Measurements from ENCODE around the gene WDR38.

DNA sequence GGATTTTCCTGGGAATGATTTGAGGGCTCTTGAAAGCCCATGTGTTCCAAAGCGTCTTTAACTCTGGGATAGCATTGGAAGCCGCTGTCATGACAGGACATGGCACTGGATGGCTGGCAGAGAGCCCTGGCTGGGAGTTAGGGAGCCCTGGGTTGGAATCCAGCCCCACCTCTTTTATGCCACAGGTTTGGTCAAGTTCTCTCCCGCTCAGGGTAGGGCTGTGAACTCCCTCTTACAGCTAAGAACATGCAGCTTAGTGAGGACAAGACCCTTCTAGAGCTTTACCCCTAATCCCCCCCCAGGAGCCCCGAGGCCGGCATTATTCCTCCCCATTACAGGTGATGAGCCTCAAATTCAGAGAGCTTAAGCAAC is 39.1 kb upstream of the WDR38 start:
- TF ChIP-seq, protein P1, sequence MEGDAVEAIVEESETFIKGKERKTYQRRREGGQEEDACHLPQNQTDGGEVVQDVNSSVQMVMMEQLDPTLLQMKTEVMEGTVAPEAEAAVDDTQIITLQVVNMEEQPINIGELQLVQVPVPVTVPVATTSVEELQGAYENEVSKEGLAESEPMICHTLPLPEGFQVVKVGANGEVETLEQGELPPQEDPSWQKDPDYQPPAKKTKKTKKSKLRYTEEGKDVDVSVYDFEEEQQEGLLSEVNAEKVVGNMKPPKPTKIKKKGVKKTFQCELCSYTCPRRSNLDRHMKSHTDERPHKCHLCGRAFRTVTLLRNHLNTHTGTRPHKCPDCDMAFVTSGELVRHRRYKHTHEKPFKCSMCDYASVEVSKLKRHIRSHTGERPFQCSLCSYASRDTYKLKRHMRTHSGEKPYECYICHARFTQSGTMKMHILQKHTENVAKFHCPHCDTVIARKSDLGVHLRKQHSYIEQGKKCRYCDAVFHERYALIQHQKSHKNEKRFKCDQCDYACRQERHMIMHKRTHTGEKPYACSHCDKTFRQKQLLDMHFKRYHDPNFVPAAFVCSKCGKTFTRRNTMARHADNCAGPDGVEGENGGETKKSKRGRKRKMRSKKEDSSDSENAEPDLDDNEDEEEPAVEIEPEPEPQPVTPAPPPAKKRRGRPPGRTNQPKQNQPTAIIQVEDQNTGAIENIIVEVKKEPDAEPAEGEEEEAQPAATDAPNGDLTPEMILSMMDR (IDR thresholded peaks at IDR 0.05), result no peak
- no peak for TF ChIP-seq POLR2A (IDR thresholded peaks at IDR 0.05)
- no peak for TF ChIP-seq POLR2AphosphoS5 (IDR thresholded peaks at IDR 0.05)
- TF ChIP-seq EP300 (IDR thresholded peaks at IDR 0.05; ENCODE audit: low read depth), result no peak
